Rectal smooth muscle tissue (tissue), 1 donor: ENCODE data around the gene COQ7.
A peak's percentile ranks its signal among the peaks of the same experiment; 100 is the strongest.

ENCODE experiments used
- H3K27ac ChIP-seq: one replicate; pipeline ENCODE4 v1.7.0; 2013; ENCODE audit warnings: low read depth, low read length, inconsistent platforms
- H3K27me3 ChIP-seq: one replicate; pipeline ENCODE4 v1.7.0; 2013; ENCODE audit warnings: low read length; ENCODE audit not compliant: control insufficient read depth, insufficient read depth
- H3K36me3 ChIP-seq: one replicate; pipeline ENCODE4 v1.7.0; 2013; ENCODE audit warnings: low read length; ENCODE audit not compliant: control insufficient read depth, insufficient read depth
- H3K4me1 ChIP-seq: one replicate; pipeline ENCODE4 v1.7.0; 2013; ENCODE audit warnings: low read length; ENCODE audit not compliant: control insufficient read depth, insufficient read depth
- H3K4me3 ChIP-seq: one replicate; pipeline ENCODE4 v1.7.0; 2013; ENCODE audit warnings: low read length
- H3K9ac ChIP-seq: one replicate; pipeline ENCODE4 v1.7.0; 2013; ENCODE audit warnings: low read length

Gene COQ7

DNA sequence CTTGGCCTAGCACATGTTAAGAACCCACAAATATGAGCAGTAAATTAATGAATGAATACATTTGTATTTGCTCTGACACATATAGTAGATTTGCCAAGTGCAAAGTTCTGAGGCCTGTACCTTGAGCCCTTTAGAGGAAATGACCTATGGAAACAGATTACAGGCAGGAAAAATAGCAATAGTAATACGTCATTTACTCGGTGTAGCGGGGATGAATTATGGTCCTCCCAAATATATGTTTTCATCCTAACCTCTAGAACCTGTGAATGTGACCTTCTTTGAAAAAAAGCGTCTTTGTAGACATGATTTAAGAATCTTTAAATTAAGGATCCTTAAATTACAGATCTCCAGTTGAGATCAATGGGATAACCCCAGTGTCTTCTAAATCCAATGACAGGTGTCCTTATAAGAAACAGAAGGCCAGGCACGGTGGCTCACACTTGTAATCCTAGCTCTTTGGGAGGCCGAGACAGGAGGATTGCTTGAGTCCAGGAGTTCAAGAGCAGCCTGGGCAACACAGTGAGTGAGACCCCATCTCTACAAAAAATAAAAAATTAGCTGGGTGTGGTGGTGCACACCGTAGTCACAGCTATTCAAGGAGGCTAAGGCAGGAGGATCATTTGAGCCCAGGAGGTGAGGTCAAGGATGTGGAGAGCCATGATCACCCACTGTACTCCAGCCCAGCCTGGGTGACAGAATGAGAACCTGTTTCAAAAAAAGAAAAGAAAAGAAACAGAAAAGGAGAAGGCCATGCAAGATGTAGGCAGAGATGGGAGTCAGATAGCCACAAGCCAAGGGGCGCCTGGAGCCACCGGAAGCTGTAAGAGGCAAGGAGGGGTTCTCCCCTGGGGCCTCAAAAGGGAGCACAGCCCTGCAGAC lies 41.2 kb downstream of the COQ7 start:
- H3K4me1 ChIP-seq, result no peaks in the 10 kb centered on the region
- H3K27me3 ChIP-seq, result peaks cover 2% of the 10 kb centered on the region
- no peak overlapping the region for H3K27ac ChIP-seq
- H3K36me3 ChIP-seq, result no peaks in the 10 kb centered on the region
- H3K9ac ChIP-seq, result no peak overlapping the region
- H3K4me3 ChIP-seq, result no peak overlapping the region

GRCh38 chr16:19109288-19109664 lies 41.9 kb downstream of the COQ7 start:
- Histone ChIP-seq H3K9ac (no peak overlapping the region), H3K4me1 (no peaks in the 10 kb centered on the region), H3K27ac (no peak overlapping the region), H3K36me3 (no peaks in the 10 kb centered on the region), H3K27me3 (peaks cover 2% of the 10 kb centered on the region), H3K4me3 (no peak overlapping the region)

DNA sequence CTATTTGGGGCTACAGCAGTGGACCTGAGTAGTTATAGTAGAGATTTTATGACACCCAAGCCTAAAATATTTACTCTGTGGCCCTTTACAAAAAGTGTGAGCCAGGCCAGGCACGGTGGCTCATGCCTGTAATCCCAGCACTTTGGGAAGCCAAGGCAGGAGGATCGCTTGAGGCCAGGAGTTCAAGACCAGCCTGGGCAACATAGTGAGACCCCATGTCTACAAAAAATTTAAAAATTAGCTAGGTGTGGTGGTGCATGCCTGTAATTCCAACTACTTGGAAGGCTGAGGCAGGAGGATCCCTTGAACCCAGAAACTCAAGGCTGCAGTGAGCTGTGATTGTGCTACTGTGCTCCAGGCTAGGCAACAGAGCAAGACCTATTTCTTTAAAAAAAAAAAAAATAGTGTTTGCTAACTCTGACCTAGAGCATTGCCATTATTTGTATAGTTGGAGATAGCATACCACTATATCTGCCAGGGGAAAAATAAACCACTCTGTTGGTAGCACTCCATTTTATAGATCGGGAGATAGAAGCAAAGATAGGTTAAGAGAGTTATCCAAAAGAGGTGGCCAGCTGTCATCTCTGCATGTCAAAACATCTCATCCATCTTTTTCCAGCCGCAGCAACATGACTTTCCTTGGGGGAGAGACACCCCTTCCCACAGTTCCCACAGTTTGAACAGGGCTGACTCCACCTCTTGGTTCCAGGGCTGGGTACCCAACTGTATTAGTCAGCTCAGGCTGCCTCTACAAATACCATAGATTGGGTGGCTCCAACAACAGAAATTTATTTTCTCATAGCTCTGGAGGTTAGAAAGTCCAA lies 43.3 kb downstream of the COQ7 start:
- Histone ChIP-seq H3K36me3 (no peaks in the 10 kb centered on the region), H3K27ac (no peak overlapping the region), H3K27me3 (peaks cover 2% of the 10 kb centered on the region), H3K9ac (no peak overlapping the region), H3K4me1 (peaks cover 10% of the 10 kb centered on the region), H3K4me3 (no peak overlapping the region)

- H3K4me3 ChIP-seq, result no peak overlapping the region
- peaks cover 13% of the 10 kb centered on the region for H3K4me1 ChIP-seq
- no peaks in the 10 kb centered on the region for H3K36me3 ChIP-seq
- no peak overlapping the region for H3K9ac ChIP-seq
- H3K27me3 ChIP-seq, result no peaks in the 10 kb centered on the region
- H3K27ac ChIP-seq, result no peak overlapping the region
Measured at GRCh38 chr16:19112099-19112407, 44.6 kb downstream of the COQ7 start.

DNA sequence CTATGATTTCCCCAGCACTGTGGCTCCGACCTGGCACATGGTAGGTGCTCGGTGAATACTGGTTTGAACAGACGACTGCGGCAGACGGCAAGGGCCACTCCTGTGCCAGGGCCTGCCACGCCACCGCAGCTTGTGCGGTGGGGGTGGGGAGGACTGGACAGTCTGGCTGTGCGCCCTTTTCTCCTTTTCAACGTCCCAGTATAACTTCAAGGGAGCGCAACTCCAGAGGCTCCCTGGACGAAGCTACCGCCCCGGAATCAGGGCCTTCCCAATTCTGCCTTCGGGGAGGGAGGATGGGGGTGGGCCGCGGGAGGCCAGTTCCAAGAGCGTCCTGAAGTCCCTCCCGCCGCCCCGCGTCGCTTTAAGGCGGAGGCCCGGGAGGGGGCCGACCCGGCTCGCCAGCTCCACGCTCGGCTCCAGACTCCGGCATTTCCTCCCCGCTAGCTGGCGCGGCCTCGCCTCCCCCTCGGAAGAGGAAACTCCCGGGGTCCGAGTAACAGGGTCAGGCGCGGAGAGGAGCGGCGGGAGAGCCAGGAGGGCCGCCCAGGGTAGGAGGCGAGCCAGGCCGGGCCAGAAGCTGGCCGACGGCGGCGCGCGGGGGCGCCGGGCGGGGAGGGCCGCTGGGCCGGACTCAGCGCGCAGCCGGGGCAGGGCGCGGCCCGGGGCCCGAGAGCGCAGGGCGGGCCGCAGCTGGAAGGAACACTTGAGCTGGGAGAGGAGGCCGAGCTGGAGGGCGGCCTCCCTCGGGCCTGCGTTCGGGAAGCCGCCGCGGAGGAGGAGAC lies 46.4 kb downstream of the COQ7 start, which contains the start of gene ITPRIPL2:
TSS of gene ITPRIPL2 (plus strand) at position 388 of the 782 bp plus-strand sequence. CDS start 498 bp downstream, outside the sequence.
- Histone ChIP-seq H3K27me3 (no peaks in the 10 kb centered on the region), H3K4me3 (peak within 1 kb of the TSS; percentile 65), H3K27ac (peak within 1 kb of the TSS; percentile 78), H3K36me3 (no peaks in the 10 kb centered on the region), H3K4me1 (peaks cover 15% of the 10 kb centered on the region), H3K9ac (peak within 1 kb of the TSS; percentile 63)

DNA sequence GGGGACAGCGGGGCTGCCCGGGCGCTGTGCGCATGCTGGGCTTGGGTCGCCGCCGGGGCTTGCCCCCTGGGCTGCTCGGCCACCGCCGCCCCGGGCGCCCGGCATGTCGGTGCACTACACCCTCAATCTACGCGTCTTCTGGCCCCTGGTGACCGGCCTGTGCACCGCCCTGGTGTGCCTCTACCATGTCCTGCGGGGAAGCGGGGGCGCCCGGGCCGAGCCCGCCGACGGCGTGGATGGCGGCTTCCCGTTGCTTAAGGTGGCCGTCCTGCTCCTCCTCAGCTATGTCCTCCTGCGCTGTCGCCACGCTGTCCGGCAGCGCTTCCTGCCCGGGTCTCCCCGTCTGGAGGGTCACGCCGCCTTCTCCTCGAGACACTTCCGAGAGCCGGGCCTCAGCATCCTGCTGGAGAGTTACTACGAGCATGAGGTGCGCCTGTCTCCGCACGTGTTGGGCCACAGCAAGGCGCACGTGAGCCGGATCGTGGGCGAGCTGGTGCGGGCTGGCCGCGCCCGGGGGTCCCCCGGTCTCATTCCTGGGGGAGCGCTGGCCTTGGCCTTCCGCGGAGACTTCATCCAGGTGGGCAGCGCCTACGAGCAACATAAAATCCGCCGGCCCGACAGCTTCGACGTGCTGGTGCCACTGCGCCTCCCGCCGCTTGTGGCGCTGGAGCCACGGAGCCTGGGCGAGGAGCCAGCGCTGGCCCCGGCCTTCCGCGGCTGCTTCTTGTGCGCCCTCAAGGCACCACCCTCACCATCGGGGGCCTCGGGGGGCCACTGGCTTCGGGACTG lies 47.1 kb downstream of the COQ7 start:
- H3K27me3 ChIP-seq, result no peaks in the 10 kb centered on the region
- peaks cover 16% of the 10 kb centered on the region for H3K4me1 ChIP-seq
- H3K4me3 ChIP-seq, result peak overlapping the region; percentile 65
- peak overlapping the region; percentile 78 for H3K27ac ChIP-seq
- H3K36me3 ChIP-seq, result no peaks in the 10 kb centered on the region
- H3K9ac ChIP-seq, result peak overlapping the region; percentile 63

GRCh38 chr16:19115148-19116021 lies 48.0 kb downstream of the COQ7 start:
- Histone ChIP-seq H3K4me1 (peaks cover 16% of the 10 kb centered on the region), H3K27me3 (no peaks in the 10 kb centered on the region), H3K27ac (peak overlapping the region; percentile 78), H3K36me3 (no peaks in the 10 kb centered on the region), H3K4me3 (peak overlapping the region; percentile 65), H3K9ac (no peak overlapping the region)

DNA sequence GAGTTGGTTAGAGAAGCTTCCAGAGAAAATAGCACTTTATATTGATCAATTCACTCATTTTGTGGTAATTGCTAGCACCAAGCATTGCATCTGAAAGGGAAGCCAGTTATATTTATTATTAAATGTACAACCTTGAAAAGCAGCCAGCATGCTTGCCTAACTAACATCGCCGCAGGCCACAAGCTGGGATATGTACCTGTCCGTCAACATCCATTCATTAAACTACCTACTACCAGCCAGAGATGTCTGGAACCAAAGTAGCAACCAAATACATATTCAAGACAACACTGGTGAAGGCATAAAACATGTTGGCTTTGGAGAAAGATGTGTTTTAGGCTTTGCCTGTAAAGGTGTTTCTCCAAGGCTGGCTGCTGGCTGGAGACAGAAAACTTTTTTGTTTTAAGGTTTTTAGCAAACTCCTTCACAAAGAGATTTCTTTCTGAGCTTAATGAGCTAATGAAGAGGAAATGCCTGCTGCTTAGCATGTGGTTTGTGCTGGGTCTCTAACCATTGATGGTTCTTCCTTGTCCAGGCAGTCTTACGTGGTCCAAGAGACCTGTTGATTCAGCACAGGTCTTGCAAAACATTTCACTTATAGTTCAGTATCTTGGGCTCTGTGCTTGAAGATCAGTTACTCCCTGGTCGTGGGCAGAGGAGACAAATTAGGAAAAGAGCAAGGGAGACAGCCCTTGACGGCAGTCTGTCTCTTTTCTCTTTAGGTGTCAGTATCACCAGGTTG lies 49.5 kb downstream of the COQ7 start:
- H3K9ac ChIP-seq, result no peak overlapping the region
- no peak overlapping the region for H3K4me3 ChIP-seq
- peak overlapping the region; percentile 18 for H3K27ac ChIP-seq
- peaks cover 16% of the 10 kb centered on the region for H3K4me1 ChIP-seq
- H3K27me3 ChIP-seq, result no peaks in the 10 kb centered on the region
- H3K36me3 ChIP-seq, result no peaks in the 10 kb centered on the region

GRCh38 chr16:19118938-19119431 lies 51.6 kb downstream of the COQ7 start:
- Histone ChIP-seq H3K27ac (peak overlapping the region; percentile 65), H3K9ac (no peak overlapping the region), H3K4me3 (peak overlapping the region; percentile 54), H3K36me3 (no peaks in the 10 kb centered on the region), H3K27me3 (no peaks in the 10 kb centered on the region), H3K4me1 (peaks cover 16% of the 10 kb centered on the region)

GRCh38 chr16:19119564-19119963 lies 52.1 kb downstream of the COQ7 start:
- peak overlapping the region; percentile 54 for H3K4me3 ChIP-seq
- H3K27ac ChIP-seq, result peak overlapping the region; percentile 65
- H3K36me3 ChIP-seq, result no peaks in the 10 kb centered on the region
- no peaks in the 10 kb centered on the region for H3K27me3 ChIP-seq
- peaks cover 16% of the 10 kb centered on the region for H3K4me1 ChIP-seq
- H3K9ac ChIP-seq, result no peak overlapping the region
